ENCODE measurements around the gene DNAJC24. TPM values are rescaled to one million over a fixed set of nuclear protein-coding genes. Genes with fewer than 3 reads are reported as not detected.

The DNAJC24 gene
- polyA plus RNA-seq, 3 donors: 3.4 to 4.8 (median 4.4) TPM

DNA sequence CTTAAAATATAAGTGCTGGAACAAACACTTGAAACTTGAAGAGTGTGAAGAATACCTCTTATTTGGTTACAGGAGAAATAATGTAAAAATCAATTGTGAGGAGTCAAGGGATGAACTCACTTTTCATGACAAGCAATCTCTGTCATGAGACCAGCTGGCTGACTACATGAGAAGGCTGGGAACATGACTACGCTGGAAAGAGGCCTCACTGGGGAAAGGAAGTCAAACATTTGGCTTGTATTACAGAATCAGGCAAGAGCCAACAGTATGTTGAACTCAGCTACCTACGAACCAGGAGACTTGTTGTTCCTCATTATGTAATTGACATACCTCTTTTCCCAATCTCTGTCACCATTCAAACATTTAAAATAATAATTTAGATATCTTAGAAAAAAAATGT, 14.5 kb upstream of the DNAJC24 start:
- H3K4me1 Mint-ChIP-seq: peaks cover 3% of the 10 kb centered on the region
- intact Hi-C loops (cut with micrococcal nuclease): no loop called here
- no peaks in the 10 kb centered on the region for H3K9me3 ChIP-seq (replicated peaks in 1 of 2; ENCODE audit: control insufficient read depth in 1 of 2, insufficient read depth in 1 of 2, low read length in 2 of 2)
- no peaks in the 10 kb centered on the region for H3K36me3 ChIP-seq (replicated peaks in 1 of 2; ENCODE audit: control insufficient read depth in 1 of 2, insufficient read depth in 2 of 2, low read length in 2 of 2)
- H3K4me3 ChIP-seq (replicated peaks in 1 of 3; ENCODE audit: low read depth in 2 of 3, low read length in 3 of 3): no peak overlapping the region
- H3K4me3 Mint-ChIP-seq: no peak overlapping the region
- H3K27ac ChIP-seq (ENCODE audit: low read depth in 1 of 2, low read length in 2 of 2): no peak overlapping the region
- H3K27ac Mint-ChIP-seq: no peak overlapping the region
- no peak overlapping the region for H3K9ac ChIP-seq (ENCODE audit: insufficient read depth, low read length, poor library complexity, severe bottlenecking)
- no peaks in the 10 kb centered on the region for H3K4me1 ChIP-seq (ENCODE audit: control insufficient read depth in 1 of 2, insufficient read depth in 2 of 2, low read length in 2 of 2)
- TF ChIP-seq, protein P1, sequence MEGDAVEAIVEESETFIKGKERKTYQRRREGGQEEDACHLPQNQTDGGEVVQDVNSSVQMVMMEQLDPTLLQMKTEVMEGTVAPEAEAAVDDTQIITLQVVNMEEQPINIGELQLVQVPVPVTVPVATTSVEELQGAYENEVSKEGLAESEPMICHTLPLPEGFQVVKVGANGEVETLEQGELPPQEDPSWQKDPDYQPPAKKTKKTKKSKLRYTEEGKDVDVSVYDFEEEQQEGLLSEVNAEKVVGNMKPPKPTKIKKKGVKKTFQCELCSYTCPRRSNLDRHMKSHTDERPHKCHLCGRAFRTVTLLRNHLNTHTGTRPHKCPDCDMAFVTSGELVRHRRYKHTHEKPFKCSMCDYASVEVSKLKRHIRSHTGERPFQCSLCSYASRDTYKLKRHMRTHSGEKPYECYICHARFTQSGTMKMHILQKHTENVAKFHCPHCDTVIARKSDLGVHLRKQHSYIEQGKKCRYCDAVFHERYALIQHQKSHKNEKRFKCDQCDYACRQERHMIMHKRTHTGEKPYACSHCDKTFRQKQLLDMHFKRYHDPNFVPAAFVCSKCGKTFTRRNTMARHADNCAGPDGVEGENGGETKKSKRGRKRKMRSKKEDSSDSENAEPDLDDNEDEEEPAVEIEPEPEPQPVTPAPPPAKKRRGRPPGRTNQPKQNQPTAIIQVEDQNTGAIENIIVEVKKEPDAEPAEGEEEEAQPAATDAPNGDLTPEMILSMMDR (IDR thresholded peaks at IDR 0.05): no peak
- no peak overlapping the region for H2AFZ ChIP-seq (ENCODE audit: insufficient read depth, low read depth, low read length, poor library complexity, severe bottlenecking)
- 50% methylated on average over 1 of the region's 2 CpGs for WGBS (ENCODE audit: insufficient coverage)
- peaks cover 0 to 3% of the 10 kb centered on the region in 2 donors for H3K27me3 ChIP-seq (ENCODE audit: control insufficient read depth in 2 of 2, insufficient read depth in 2 of 2, low read length in 2 of 2)
- H3K4me2 ChIP-seq (replicated peaks; ENCODE audit: extremely low read depth, low read length, poor library complexity, severe bottlenecking): no peak overlapping the region
- H4K20me1 ChIP-seq (ENCODE audit: insufficient read depth, low read length): no peaks in the 10 kb centered on the region
- H3K27me3 Mint-ChIP-seq (ENCODE audit: low read depth in 3 of 3): peaks cover 0 to 2% (median 1%) of the 10 kb centered on the region in 3 donors
- no peaks in the 10 kb centered on the region for H3K79me2 ChIP-seq (ENCODE audit: insufficient read depth, low read length)
- H3K36me3 Mint-ChIP-seq: no peaks in the 10 kb centered on the region
- no peaks in the 10 kb centered on the region for H3K9me3 Mint-ChIP-seq
- DNase-seq: no peak

DNA sequence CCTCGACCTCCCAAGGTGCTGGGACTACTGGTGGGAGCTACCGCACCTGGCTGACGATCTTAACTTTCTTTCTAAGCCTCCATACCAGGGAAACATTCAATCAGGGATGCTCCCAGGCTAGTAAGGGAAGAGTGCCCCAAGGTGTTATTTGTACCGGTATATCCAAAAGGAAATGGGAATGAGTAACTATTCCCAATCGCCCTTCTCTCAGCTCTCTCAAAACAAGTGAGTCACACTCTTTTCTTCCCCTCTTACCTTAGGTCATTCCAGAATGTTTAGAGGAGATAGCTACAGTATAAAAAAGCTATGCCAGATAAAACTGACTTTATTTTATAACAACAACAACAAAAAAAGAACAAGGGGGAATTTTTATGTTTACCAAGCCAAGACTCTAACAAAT, 13.8 kb upstream of the DNAJC24 start:
- Histone ChIP-seq H3K79me2 (ENCODE audit: insufficient read depth, low read length) (no peaks in the 10 kb centered on the region), H3K9ac (ENCODE audit: insufficient read depth, low read length, poor library complexity, severe bottlenecking) (no peak overlapping the region), H2AFZ (ENCODE audit: insufficient read depth, low read depth, low read length, poor library complexity, severe bottlenecking) (no peak overlapping the region), H3K27ac (ENCODE audit: low read depth in 1 of 2, low read length in 2 of 2) (no peak overlapping the region), H4K20me1 (ENCODE audit: insufficient read depth, low read length) (no peaks in the 10 kb centered on the region), H3K36me3 (replicated peaks in 1 of 2; ENCODE audit: control insufficient read depth in 1 of 2, insufficient read depth in 2 of 2, low read length in 2 of 2) (no peaks in the 10 kb centered on the region), H3K27me3 (ENCODE audit: control insufficient read depth in 2 of 2, insufficient read depth in 2 of 2, low read length in 2 of 2) (peaks cover 0 to 3% of the 10 kb centered on the region in 2 donors), H3K4me3 (replicated peaks in 1 of 3; ENCODE audit: low read depth in 2 of 3, low read length in 3 of 3) (no peak overlapping the region), H3K4me1 (ENCODE audit: control insufficient read depth in 1 of 2, insufficient read depth in 2 of 2, low read length in 2 of 2) (no peaks in the 10 kb centered on the region), H3K9me3 (replicated peaks in 1 of 2; ENCODE audit: control insufficient read depth in 1 of 2, insufficient read depth in 1 of 2, low read length in 2 of 2) (no peaks in the 10 kb centered on the region), H3K4me2 (replicated peaks; ENCODE audit: extremely low read depth, low read length, poor library complexity, severe bottlenecking) (no peak overlapping the region)
- Mint-ChIP-seq H3K27ac (no peak overlapping the region), H3K4me3 (no peak overlapping the region), H3K27me3 (ENCODE audit: low read depth in 3 of 3) (peaks cover 0 to 2% (median 1%) of the 10 kb centered on the region in 3 donors), H3K4me1 (peaks cover 3% of the 10 kb centered on the region), H3K36me3 (no peaks in the 10 kb centered on the region), H3K9me3 (no peaks in the 10 kb centered on the region)
- WGBS (ENCODE audit: insufficient coverage): no CpG with 5 or more reads among the region's 5 CpGs
- TF ChIP-seq, protein P1 (IDR thresholded peaks at IDR 0.05): no peak
- intact Hi-C loops (cut with micrococcal nuclease): no loop called here
- DNase-seq: no peak

Measured in CD14-positive monocyte (primary cell).